Retina (tissue), 1 donor: ENCODE results near the gene DCLRE1C.
"Not testable (repeated sequence)": the region's sequence is repeated elsewhere in the genome, so short reads cannot be mapped to it uniquely, and the experiment has no call there.

Experiments
- DNase-seq: peaks from one replicate; pipeline ENCODE4 v3.0.0-alpha.2; 2016

DCLRE1C gene

GRCh38 chr10:14942950-14943338, 11.0 kb downstream of the DCLRE1C start:
- DNase-seq: not testable (repeated sequence)

GRCh38 chr10:14942147-14942949, 11.5 kb downstream of the DCLRE1C start:
- DNase-seq: not testable (repeated sequence)

GRCh38 chr10:14938971-14939370, 14.9 kb downstream of the DCLRE1C start:
- not testable (repeated sequence) for DNase-seq

GRCh38 chr10:14936584-14936983, 17.3 kb downstream of the DCLRE1C start:
- DNase-seq: no peak

GRCh38 chr10:14930610-14931009, 23.3 kb downstream of the DCLRE1C start:
- no peak for DNase-seq

- DNase-seq: no peak
Measured at GRCh38 chr10:14926722-14927416, 27.0 kb downstream of the DCLRE1C start.

- no peak for DNase-seq
Measured at GRCh38 chr10:14926061-14926470, 27.8 kb downstream of the DCLRE1C start.

- no peak for DNase-seq
Measured at GRCh38 chr10:14925268-14925667, 28.6 kb downstream of the DCLRE1C start.

- DNase-seq: no peak
Measured at GRCh38 chr10:14924013-14924412, 29.9 kb downstream of the DCLRE1C start.

GRCh38 chr10:14918964-14919363, 34.9 kb downstream of the DCLRE1C start:
- DNase-seq: no peak

GRCh38 chr10:14917827-14918226, 36.1 kb downstream of the DCLRE1C start:
- no peak for DNase-seq

GRCh38 chr10:14916600-14916999, 37.3 kb downstream of the DCLRE1C start:
- DNase-seq: no peak

- no peak for DNase-seq
Measured at GRCh38 chr10:14911801-14912200, 42.1 kb downstream of the DCLRE1C start.

- no peak for DNase-seq
Measured at GRCh38 chr10:14910953-14911352, 42.9 kb downstream of the DCLRE1C start.

- no peak for DNase-seq
Measured at GRCh38 chr10:14909101-14909500, 44.8 kb downstream of the DCLRE1C start.

- DNase-seq: not testable (repeated sequence)
Measured at GRCh38 chr10:14907591-14907990, 46.3 kb downstream of the DCLRE1C start.

GRCh38 chr10:14906765-14907164, 47.1 kb downstream of the DCLRE1C start:
- DNase-seq: no peak

- DNase-seq: no peak
Measured at GRCh38 chr10:14905890-14906289, 48.0 kb downstream of the DCLRE1C start.

GRCh38 chr10:14904864-14905263, 49.0 kb downstream of the DCLRE1C start:
- no peak for DNase-seq

GRCh38 chr10:14904316-14904732, 49.6 kb downstream of the DCLRE1C start:
- peak; percentile 4 for DNase-seq

GRCh38 chr10:14891151-14891550, 62.7 kb downstream of the DCLRE1C start:
- no peak for DNase-seq

- no peak for DNase-seq
Measured at GRCh38 chr10:14889318-14889717, 64.6 kb downstream of the DCLRE1C start.

GRCh38 chr10:14884082-14884481, 69.8 kb downstream of the DCLRE1C start:
- no peak for DNase-seq

- no peak for DNase-seq
Measured at GRCh38 chr10:14880229-14880628, 73.7 kb downstream of the DCLRE1C start.

GRCh38 chr10:14879928-14880193, 74.0 kb downstream of the DCLRE1C start:
- DNase-seq: peak; percentile 16
